ENCODE data around the gene ABHD13. TPM values are rescaled to one million over a fixed set of nuclear protein-coding genes. Genes with fewer than 3 reads are reported as not detected.

The ABHD13 gene
- polyA plus RNA-seq, 4 donors: 13.8 to 19.5 (median 15.3) TPM

DNA sequence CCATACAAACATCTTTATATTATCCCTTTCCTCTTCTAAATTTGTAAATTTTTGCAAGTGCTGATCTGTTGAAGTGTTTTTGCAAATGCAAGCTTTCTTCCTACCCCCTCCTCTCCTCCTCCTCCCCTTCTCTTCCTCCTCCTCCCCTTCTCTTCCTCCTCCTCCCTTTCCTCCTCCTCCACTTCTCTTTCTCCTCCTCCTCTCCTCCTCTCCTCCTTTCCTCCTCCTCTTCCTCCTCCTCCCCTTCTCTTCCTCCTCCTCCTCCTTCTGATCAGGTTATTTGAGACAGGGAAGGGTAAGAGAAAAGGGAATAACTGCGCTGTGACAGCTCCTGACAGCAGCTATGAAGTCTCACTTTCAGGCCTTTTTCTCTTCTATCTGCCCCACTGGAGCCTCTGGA is 60.3 kb downstream of the ABHD13 start:
- DNase-seq (ENCODE audit: low read depth in 4 of 4, low spot score in 3 of 4): no peak

DNA sequence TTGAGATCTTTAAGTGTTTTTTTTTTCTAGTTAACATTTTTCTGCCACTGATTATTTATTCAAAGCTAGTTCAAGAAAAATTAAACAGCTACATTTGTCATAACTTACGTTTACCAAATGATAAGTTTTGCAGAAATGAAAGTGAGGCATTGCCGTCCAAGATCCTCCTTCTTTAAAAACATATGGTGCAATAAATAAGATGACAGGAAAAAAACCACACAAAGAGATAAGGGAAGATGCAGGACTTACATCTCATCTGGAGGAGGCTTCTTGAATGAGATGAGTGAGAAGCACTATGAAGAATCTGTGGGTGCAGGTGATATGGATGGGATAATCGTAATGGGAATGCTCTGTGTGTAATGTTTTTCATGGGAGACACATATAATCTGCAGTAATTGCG is 63.7 kb downstream of the ABHD13 start:
- DNase-seq (ENCODE audit: low read depth in 4 of 4, low spot score in 3 of 4): no peak

DNA sequence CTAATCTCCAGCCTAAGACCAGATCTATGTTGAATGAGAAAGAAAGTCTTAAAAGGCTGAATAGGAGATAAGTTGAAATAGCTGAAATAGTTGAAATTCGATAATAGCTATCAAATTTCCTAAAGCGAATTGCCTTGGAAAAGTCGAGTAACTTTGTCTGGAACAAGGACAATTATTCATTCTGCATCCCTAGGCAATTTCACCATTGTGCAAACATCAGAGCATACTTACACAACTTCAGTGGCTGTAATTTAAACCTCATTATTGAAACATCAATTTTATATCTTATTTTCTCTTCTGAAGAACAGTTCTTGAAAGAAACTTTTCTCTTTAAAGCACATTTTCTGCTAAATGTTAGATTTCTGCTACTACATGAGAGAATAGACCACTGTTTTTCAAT is 64.9 kb downstream of the ABHD13 start:
- DNase-seq (ENCODE audit: low read depth in 4 of 4, low spot score in 3 of 4): no peak

Other genes starting within 250 kb of the ABHD13 start
- gene LIG4, start 2.9 kb upstream of the ABHD13 start, polyA plus RNA-seq (ENCODE audit: insufficient read length in 4 of 4): 10 to 100 TPM; 10.2 to 18.2 (median 16.4) TPM
- 1 to 10 TPM; 1.3 to 2.5 (median 1.4) TPM for gene TNFSF13B, start 51.3 kb downstream of the ABHD13 start, polyA plus RNA-seq (ENCODE audit: insufficient read length in 4 of 4)

All from left renal pelvis (tissue), 4 donors.